AML-193 (cell line): ENCODE measurements around the gene DCLK1.
A peak's percentile ranks its signal among the peaks of the same experiment; 100 is the strongest.

ENCODE experiments used
- DNase-seq, 2 experiments: peaks; one replicate each; lab custom pipeline; 2025; lab: John Stamatoyannopoulos, UW

Gene DCLK1

DNA sequence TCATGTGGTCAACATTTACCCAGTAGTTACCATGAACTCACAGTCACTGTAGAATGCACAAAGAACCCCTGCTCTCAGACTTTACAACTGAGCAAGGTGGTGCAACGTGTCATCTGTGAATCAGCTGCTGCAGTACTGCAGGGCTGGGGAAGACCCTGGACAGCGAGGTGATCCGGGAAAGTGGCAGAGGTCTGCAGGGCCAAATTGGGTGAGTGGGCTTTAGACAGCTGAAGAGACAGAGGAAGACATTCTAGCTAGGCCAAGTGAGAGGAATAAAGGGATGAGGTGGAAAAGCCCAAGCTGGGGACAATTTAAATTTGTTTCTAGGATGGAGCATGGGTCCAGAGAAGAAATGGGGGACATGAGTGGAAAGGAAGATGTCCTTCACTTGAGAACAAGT is 270.5 kb downstream of the DCLK1 start:
- DNase-seq, result no peak

DNA sequence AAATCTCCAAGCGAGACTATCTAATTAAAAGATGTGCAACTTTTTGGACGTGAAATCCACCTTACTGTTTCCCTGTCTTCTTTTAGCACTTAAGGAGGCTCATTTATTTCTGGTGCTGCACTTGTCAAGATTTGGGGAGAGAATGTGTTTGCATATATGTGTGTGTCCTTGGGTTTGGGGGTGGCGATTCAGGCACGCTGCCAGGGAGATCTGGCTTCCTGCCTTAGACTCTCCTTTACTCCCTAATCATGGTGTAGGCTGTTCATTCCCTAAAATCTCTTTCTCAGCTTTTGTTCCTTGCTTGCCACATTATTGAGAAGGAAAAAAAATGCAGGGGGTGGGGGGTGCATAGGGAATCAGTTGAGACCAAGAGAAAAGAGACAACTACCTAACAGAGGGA is 271.2 kb downstream of the DCLK1 start:
- DNase-seq, result no peak

- no peak for DNase-seq
These were observed 272.5 kb downstream of the DCLK1 start for GRCh38 chr13:35858665-35859064.

GRCh38 chr13:35857769-35858168 is 273.4 kb downstream of the DCLK1 start:
- DNase-seq, result peak; percentile 6

GRCh38 chr13:35856721-35857364 is 274.3 kb downstream of the DCLK1 start:
- DNase-seq, result no peak

DNA sequence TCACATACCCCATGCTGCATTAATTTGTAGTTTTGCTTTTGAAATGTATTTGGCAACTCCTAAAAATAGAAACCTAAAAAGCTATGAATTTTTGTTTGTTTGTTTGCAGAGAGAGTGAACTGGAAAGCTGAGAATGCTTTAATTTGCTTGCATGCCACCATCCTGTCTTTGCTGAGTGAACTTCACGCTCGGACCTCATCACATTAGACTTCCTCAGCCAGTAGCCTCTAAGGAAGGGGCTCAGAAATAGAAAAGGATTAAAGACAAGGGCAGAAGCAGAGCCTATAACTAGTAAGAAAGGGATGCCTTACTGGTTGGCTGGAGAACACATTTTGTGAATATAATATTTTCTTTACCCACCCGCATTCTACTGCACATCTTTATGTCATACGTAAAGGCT is 275.1 kb downstream of the DCLK1 start:
- no peak for DNase-seq

GRCh38 chr13:35855531-35856019 is 275.6 kb downstream of the DCLK1 start:
- no peak for DNase-seq

DNA sequence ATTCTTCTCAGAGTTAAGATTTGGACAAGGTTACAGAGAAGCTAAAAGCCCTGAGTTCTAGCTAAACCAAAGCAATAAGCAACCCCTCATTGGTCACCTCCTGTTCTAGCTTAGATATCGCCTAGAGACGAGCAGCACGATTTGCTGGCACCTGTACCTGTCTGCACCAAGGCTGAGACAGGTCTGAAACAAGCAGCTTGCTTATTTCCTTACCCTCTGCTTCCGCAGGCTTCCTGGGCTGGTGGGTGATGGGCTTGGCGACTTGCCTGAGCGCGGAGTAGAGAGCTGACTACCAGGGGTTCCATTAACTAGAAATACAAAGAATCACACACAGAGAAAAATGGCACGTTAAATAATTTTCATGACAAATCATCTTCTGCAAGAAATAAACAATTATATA is 276.9 kb downstream of the DCLK1 start:
- no peak for DNase-seq

DNA sequence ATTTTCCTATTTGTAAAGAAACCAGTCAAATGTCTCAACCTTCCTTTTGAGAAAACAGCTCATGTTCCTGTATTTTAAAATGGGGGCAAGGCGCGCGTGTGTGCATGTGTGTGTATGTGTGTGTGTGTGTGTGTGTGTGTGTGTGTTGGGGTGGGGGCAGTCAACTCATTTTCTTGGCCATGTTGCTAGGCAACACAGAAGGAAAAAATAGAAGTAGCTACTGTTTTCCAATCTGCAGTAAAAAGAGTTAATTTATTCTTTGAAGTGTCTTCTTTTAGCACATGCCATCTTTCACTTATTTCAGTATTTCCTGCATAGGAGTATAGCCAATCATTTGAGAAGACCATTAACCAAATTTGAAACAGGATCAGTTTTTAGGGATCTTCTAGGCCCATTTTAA is 279.3 kb downstream of the DCLK1 start:
- no peak for DNase-seq

GRCh38 chr13:35851356-35851755 is 279.8 kb downstream of the DCLK1 start:
- no peak for DNase-seq

DNA sequence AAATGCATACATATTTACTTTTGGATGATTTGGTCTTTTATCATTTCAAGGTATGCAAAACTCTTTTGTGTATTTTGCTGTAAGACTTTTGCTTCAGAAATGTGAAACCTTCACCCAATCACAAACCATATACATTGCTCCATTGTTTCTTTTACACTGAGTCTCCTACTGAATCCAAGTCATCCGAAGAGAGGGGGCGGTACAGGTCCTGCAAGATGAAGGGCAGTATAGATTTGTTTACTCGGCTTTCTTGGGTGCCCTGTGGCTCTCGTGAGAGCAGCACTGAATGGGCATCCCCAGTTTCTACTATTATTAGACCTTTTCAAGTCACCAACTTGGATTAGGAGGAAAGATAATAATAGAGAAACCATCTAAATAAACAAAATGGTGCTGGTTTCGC is 280.6 kb downstream of the DCLK1 start:
- DNase-seq, result no peak

GRCh38 chr13:35849256-35849644 is 281.9 kb downstream of the DCLK1 start:
- DNase-seq, result no peak

DNA sequence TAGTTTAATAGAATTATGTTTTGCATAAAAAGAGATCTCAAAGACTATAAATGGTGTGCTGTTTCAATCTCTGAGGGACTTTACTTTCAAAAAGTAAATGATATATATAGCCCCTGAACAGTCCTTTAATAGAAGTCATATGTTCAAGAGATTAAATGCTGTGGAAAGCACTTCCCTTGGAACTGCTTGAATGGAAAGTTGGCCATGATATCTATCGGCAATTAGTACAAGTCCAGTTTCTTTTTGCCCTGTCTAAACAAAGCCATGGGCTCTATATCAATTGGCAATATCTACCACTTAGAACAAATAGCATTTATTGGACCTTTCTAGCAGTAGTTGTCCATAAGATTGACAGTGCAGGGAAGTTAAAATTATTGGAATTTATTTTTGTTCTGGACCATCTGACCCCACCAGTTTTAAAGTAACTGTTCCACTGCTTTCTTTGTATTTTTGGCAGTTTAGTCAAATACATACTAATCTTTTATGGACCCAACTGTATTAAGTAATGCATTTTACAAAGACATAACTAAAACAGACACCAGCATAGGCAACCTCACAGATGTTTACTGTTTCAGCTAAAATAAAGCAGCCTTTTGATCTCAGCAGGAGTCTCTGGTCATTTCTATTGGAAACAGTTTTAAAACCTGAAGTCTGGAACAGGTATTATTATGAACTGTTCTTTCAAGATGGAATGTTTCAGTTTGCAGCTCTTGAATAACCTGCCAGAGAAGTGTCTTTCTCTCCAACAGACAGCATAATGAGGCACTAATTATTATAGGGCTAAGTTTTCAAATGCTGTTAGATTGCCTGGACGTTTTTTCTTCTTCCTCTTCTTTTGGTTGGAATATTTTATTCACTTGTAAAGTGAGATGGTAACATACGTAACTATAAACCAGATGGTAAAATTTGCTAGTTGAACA is 282.6 kb downstream of the DCLK1 start:
- no peak for DNase-seq

- DNase-seq, result no peak
These were observed 287.9 kb downstream of the DCLK1 start for GRCh38 chr13:35843272-35843671.

- no peak for DNase-seq
These were observed 290.1 kb downstream of the DCLK1 start for GRCh38 chr13:35841060-35841521.

- no peak for DNase-seq
These were observed 291.4 kb downstream of the DCLK1 start for GRCh38 chr13:35839806-35840205.

GRCh38 chr13:35838356-35838755 is 292.8 kb downstream of the DCLK1 start:
- no peak for DNase-seq

DNA sequence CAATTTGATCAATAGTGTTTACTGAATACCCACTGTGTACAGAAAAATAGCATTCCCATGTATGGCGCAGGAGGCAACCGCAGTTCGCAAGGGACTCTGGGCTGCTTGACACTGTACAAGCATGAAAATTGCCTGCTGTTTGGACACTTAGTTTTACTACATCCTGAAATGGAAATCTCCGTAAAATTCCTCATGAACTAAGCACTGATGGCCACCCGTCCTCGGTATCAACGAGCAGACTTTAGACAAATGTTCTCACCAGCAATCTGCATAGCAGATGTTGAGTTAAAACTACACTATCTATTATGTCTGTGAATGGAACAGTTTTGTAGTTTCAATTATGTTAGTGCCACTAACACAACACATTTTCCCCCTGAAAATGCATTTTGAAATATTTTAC is 294.7 kb downstream of the DCLK1 start:
- no peak for DNase-seq

GRCh38 chr13:35835989-35836388 is 295.2 kb downstream of the DCLK1 start:
- DNase-seq, result no peak

- DNase-seq, result no peak
These were observed 297.4 kb downstream of the DCLK1 start for GRCh38 chr13:35833608-35834275.

DNA sequence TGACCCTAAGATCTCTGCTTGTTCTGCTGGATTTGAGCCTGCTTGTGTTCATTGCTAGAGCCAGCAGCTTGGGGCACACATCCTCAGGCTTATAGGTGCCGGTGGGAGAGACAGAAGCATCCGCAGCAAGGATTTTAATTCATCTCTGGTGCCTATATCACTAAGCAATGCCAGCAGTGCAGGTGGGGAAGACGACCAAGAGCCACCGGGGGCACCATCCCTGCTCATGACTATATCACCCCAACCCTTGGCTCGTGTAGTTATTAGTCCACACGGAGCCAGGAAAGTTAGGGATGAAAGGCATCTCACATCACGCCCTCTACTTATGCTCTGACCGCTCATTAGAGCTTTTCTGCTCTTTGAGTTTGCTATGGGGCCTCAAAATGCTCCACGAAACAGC is 298.2 kb downstream of the DCLK1 start:
- no peak for DNase-seq

DNA sequence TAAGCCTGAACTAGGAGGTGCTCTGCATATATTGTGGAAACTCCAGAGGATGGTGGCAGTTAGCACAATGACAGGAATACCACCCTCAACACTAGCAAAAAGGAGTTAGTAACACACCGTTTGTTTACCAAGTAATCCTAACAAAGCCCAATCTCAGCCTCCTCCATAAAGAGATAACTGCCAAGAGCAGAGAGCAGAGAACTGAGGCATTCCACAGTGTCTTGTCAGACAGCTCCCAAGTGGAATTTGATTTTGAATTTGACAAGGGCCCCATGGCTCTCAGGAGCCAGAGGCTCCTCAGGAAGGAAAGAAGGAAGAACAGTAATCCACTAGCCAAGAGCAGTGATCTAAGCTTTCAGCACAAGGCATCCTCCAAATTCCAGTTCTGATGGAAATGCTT is 298.6 kb downstream of the DCLK1 start:
- DNase-seq, result no peak
